ENCODE data around the gene CRY2. TPM values are rescaled to one million over a fixed set of nuclear protein-coding genes. Genes with fewer than 3 reads are reported as not detected.

Gene CRY2
- total RNA-seq, 4 donors from 2014 or later: 48.8 to 96.4 (median 54.6) TPM

- H3K36me3 ChIP-seq: peaks cover 0 to 43% (median 0%) of the 10 kb centered on the region in 3 donors
- DNase-seq (ENCODE audit: low spot score in 2 of 2): no peak
- H3K27me3 ChIP-seq: no peaks in the 10 kb centered on the region
- no peak overlapping the region for H3K4me3 ChIP-seq
- H3K27ac ChIP-seq: no peak overlapping the region
- TF ChIP-seq POLR2A (IDR thresholded peaks at IDR 0.05) (no peak), CTCF (IDR thresholded peaks at IDR 0.05) (no peak), EP300 (IDR thresholded peaks at IDR 0.05) (no peak)
- 66 to 72% methylated on average over 7 of the region's 7 CpGs for WGBS, 2 donors
- no peaks in the 10 kb centered on the region for H3K9me3 ChIP-seq
- H3K4me1 ChIP-seq: peaks cover 0 to 24% (median 7%) of the 10 kb centered on the region in 4 donors
Measured at GRCh38 chr11:45812581-45813548, 34.4 kb upstream of the CRY2 start.

GRCh38 chr11:45815747-45816146 lies 31.5 kb upstream of the CRY2 start:
- Histone ChIP-seq H3K27ac (no peak overlapping the region), H3K9me3 (no peaks in the 10 kb centered on the region), H3K4me3 (no peak overlapping the region), H3K36me3 (peaks cover 0 to 20% (median 0%) of the 10 kb centered on the region in 3 donors), H3K4me1 (no peaks in the 10 kb centered on the region), H3K27me3 (no peaks in the 10 kb centered on the region)
- WGBS, 2 donors: 64 to 82% methylated on average over 3 of the region's 3 CpGs
- no peak for DNase-seq (ENCODE audit: low spot score in 2 of 2)
- no peak for TF ChIP-seq EP300 (IDR thresholded peaks at IDR 0.05)
- TF ChIP-seq POLR2A (IDR thresholded peaks at IDR 0.05): no peak
- no peak for TF ChIP-seq CTCF (IDR thresholded peaks at IDR 0.05)

GRCh38 chr11:45816614-45817013 lies 30.7 kb upstream of the CRY2 start:
- Histone ChIP-seq H3K27me3 (no peaks in the 10 kb centered on the region), H3K9me3 (no peaks in the 10 kb centered on the region), H3K4me1 (no peaks in the 10 kb centered on the region), H3K4me3 (no peak overlapping the region), H3K36me3 (peaks cover 0 to 12% (median 0%) of the 10 kb centered on the region in 3 donors), H3K27ac (no peak overlapping the region)
- TF ChIP-seq POLR2A (IDR thresholded peaks at IDR 0.05) (no peak), CTCF (IDR thresholded peaks at IDR 0.05) (no peak), EP300 (IDR thresholded peaks at IDR 0.05) (no peak)
- WGBS, 2 donors: 48 to 71% methylated on average over 3 of the region's 3 CpGs
- DNase-seq (ENCODE audit: low spot score in 2 of 2): no peak

- WGBS, 2 donors: 93 to 97% methylated on average over 7 of the region's 7 CpGs
- TF ChIP-seq EP300 (IDR thresholded peaks at IDR 0.05) (no peak), CTCF (IDR thresholded peaks at IDR 0.05) (no peak), POLR2A (IDR thresholded peaks at IDR 0.05) (no peak)
- H3K27ac ChIP-seq: no peak overlapping the region
Measured at GRCh38 chr11:45817191-45817590, 30.1 kb upstream of the CRY2 start.

GRCh38 chr11:45818961-45819605 lies 28.2 kb upstream of the CRY2 start:
- 52 to 72% methylated on average over 5 to 6 of the region's 6 CpGs for WGBS, 2 donors
- no peaks in the 10 kb centered on the region for H3K4me1 ChIP-seq

More at GRCh38 chr11:45817191-45817590, 30.1 kb upstream of the CRY2 start:
- no peaks in the 10 kb centered on the region for H3K9me3 ChIP-seq
- no peak for DNase-seq (ENCODE audit: low spot score in 2 of 2)
- H3K36me3 ChIP-seq: peaks cover 0 to 6% (median 0%) of the 10 kb centered on the region in 3 donors
- H3K4me3 ChIP-seq: no peak overlapping the region
- H3K4me1 ChIP-seq: no peaks in the 10 kb centered on the region
- no peaks in the 10 kb centered on the region for H3K27me3 ChIP-seq

More at GRCh38 chr11:45818961-45819605, 28.2 kb upstream of the CRY2 start:
- Histone ChIP-seq H3K36me3 (no peaks in the 10 kb centered on the region), H3K27ac (no peak overlapping the region), H3K27me3 (no peaks in the 10 kb centered on the region), H3K9me3 (no peaks in the 10 kb centered on the region), H3K4me3 (no peak overlapping the region)
- TF ChIP-seq POLR2A (IDR thresholded peaks at IDR 0.05) (no peak), EP300 (IDR thresholded peaks at IDR 0.05) (no peak), CTCF (IDR thresholded peaks at IDR 0.05) (no peak)
- no peak for DNase-seq (ENCODE audit: low spot score in 2 of 2)
